HG03135 (cell line): ENCODE results near the gene AGFG1.

Source experiments
- ATAC-seq: cut with Tn5 transposase; IDR thresholded peaks from one replicate; pipeline ENCODE4 v1.9.1; 2021; ENCODE audit warnings: mild to moderate bottlenecking, moderate library complexity; ENCODE audit not compliant: unreplicated experiment

Gene AGFG1, protein sequence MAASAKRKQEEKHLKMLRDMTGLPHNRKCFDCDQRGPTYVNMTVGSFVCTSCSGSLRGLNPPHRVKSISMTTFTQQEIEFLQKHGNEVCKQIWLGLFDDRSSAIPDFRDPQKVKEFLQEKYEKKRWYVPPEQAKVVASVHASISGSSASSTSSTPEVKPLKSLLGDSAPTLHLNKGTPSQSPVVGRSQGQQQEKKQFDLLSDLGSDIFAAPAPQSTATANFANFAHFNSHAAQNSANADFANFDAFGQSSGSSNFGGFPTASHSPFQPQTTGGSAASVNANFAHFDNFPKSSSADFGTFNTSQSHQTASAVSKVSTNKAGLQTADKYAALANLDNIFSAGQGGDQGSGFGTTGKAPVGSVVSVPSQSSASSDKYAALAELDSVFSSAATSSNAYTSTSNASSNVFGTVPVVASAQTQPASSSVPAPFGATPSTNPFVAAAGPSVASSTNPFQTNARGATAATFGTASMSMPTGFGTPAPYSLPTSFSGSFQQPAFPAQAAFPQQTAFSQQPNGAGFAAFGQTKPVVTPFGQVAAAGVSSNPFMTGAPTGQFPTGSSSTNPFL

DNA sequence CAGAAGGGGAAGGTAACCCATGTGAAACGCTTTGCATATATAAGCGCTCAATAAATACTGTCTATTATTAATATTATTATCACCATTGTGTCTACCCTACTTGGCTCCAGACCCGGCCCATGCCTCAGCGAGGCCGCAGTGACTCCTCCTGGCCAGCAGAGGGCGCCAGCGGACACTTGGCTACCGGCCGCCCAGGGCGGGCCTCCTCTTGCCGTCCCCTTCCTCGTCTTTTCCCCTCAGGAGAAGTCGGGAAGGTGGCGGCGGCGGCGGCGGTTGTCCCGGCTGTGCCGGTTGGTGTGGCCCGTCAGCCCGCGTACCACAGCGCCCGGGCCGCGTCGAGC lies at the start of gene AGFG1:
AGFG1 (plus strand) TSS at position 233 of the 341 bp plus-strand sequence. CDS start 266 bp downstream, outside the sequence.
- peak; percentile 88 for ATAC-seq

- no peak for ATAC-seq
Measured at GRCh38 chr2:227423656-227424499, 48.1 kb upstream of the AGFG1 start.

DNA sequence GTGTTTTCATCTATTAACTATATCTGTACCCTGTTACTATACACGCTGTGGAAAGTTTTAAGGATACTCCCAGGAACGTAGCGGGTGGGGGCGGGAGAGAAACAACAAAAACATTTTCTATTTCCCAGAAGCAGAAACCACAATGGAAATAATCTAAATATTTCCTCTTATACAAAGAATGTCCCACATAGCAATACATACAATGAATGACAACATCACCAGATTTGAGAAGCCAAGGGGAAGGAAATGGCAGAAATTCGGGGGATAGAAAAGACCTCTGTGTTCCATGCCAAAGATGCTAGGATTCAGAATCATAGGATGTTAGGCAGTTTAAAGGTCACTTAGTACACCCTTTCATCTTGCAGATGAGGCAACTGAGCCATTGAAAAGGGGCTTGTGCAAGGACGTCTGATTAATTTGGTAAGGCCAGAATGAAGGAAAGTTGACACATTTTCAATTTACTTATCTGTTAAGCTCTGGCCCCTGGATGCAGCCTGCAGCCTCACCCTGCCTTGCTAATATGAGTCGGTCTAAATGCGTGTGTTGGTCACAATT lies 43.1 kb upstream of the AGFG1 start:
- no peak for ATAC-seq

- ATAC-seq = no peak
Measured at GRCh38 chr2:227430639-227431038, 41.3 kb upstream of the AGFG1 start.

- ATAC-seq = no peak
Measured at GRCh38 chr2:227433171-227433570, 38.8 kb upstream of the AGFG1 start.

DNA sequence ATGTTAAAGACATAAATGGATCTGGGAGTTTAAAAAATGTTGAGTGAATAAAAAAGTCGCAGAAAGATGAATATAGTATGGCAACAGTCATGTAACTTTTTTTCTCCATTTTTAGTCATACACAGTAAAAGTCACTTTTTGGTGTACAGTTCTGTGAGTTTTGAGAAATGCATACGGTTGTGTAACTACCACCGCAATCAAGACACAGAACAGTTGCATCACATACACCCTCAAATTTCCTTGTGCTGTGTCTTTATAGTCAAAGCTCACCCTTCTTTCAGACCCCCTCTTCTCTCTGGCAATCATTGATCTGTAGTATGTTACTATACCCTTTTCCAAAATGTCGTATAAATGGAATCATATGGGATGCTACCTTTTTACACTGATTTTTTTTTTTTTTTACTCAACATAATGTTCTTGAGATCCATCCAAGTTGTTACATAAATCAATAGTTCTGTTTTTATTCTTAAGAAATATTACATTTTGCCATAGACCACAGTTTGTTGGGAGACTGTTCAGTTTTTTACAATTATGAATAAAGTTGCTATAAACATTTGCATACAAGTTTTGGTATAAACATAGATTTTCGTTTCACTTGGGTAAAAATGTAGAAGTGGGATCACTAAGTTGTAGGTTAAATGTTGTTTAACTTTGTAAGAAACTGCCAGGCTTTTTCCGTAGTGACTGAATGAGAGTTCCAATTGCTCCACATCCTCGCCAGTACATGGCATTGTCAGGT lies 35.4 kb upstream of the AGFG1 start:
- ATAC-seq = no peak

GRCh38 chr2:227439214-227439613 lies 32.7 kb upstream of the AGFG1 start:
- no peak for ATAC-seq

- ATAC-seq = no peak
Measured at GRCh38 chr2:227442639-227443038, 29.3 kb upstream of the AGFG1 start.

DNA sequence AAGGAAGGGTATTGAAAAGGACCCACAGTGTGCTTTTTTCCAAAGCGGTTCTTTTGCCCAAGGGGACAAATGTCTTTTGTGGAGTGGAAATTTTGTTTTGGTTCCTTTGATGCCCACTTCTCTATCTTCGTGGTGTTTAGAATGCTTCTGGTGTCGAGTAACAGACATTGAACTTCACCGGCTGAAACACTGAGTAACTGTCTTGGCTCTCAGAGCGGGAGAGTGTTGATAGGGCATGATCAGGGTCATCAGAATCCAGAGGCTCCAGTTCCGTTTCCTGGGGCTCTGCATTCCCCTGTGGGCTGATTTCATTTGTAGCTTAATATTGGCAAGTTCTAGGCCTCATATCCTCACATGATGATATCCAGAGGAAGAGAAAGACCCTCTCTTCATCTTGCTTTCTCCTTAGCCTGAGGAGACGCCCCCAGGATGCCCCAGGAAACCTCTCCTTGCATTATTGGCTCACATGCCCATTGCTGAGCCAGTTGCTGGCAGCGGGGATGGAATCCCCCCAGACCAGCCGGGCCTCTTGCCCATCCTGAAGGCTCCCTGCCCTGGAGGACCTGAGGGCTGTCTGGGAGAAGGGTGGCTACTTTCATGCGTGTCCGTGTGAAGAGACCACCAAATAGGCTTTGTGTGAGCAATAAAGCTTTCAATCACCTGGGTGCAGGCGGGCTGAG lies 27.9 kb upstream of the AGFG1 start:
- ATAC-seq = no peak

GRCh38 chr2:227447606-227448005 lies 24.4 kb upstream of the AGFG1 start:
- no peak for ATAC-seq

GRCh38 chr2:227450311-227450841 lies 21.6 kb upstream of the AGFG1 start:
- no peak for ATAC-seq

- no peak for ATAC-seq
Measured at GRCh38 chr2:227450926-227451654, 20.9 kb upstream of the AGFG1 start.

- ATAC-seq = no peak
Measured at GRCh38 chr2:227451655-227451992, 20.3 kb upstream of the AGFG1 start.

GRCh38 chr2:227453810-227454209 lies 18.1 kb upstream of the AGFG1 start:
- ATAC-seq = no peak

DNA sequence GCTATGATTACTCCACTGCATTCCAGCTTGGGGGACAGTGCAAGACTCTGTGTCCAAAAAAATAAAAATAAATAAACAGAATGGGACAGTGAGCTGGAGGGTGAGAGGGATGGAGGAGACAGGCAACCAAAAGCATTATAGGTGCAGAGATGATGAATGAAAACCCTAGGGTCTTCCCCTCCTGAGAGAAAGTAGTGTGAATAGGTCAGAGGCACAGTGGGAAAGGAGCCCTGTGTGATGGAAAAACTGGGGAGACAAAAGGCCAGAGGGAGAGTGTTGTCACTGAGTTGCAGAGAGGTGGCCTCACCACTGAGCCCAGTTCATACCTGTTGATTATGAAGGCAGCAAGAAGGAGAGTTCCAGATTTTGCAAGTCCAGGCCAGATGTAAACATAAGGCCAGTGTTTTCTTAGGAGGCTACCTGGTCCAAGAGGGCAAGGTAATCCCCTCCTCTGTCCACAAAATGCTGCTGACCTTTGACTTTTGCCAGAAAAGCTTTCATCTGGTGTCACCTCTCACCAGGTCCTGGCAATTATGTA lies 17.6 kb upstream of the AGFG1 start:
- no peak for ATAC-seq

DNA sequence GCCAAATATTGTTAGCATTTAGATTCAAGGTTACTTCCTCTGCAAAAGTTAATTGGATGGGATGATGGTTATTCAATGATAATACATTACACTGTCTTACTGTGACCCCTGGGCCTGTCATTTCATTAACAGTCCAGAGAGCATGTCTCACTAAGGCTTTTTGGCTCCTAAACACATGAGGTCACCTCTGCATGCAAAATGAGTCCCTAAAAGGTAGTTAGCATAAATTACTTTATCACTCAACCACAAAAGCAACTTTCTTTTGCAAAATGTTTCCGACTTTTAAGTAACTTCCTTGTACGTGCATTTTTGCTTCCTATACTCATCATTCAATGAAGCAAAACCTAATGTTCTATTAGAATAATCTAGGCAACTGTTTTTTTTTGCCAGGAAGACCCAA lies 16.8 kb upstream of the AGFG1 start:
- ATAC-seq = no peak

GRCh38 chr2:227456102-227456501 lies 15.9 kb upstream of the AGFG1 start:
- no peak for ATAC-seq

DNA sequence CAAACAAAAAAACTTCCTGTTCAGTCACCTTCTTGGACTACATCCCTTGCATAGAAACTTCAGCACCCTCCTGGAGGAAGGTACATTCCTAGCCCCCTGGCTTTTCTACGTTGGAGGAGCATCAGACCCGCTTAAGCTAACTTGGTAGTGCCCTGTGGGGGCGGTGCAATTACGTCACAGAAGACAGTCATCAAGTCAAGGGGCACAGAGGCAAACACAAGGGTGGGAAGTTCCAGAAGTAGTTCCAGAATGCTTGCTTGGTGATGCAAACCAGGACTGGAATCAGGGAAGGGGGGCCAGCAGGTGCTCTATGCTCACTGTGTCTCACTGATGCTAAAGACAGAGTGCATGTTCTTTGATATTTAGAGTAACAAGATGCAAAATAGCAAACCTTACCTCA lies 15.2 kb upstream of the AGFG1 start:
- ATAC-seq = no peak

GRCh38 chr2:227460070-227460485 lies 11.9 kb upstream of the AGFG1 start:
- ATAC-seq = no peak
